GM19351 (cell line): Measurements from ENCODE around the gene SLC66A3.
"Not testable (repeated sequence)": the region's sequence is repeated elsewhere in the genome, so short reads cannot be mapped to it uniquely, and the experiment has no call there.

Experiments
- ATAC-seq: cut with Tn5 transposase; IDR thresholded peaks from one replicate; pipeline ENCODE4 v1.9.1; 2021; ENCODE audit warnings: mild to moderate bottlenecking, moderate library complexity; ENCODE audit not compliant: unreplicated experiment

The SLC66A3 gene

GRCh38 chr2:11161747-11162146, 6.5 kb downstream of the SLC66A3 start:
- no peak for ATAC-seq

- ATAC-seq, result no peak
Observed at GRCh38 chr2:11163439-11164317, 8.4 kb downstream of the SLC66A3 start.

DNA sequence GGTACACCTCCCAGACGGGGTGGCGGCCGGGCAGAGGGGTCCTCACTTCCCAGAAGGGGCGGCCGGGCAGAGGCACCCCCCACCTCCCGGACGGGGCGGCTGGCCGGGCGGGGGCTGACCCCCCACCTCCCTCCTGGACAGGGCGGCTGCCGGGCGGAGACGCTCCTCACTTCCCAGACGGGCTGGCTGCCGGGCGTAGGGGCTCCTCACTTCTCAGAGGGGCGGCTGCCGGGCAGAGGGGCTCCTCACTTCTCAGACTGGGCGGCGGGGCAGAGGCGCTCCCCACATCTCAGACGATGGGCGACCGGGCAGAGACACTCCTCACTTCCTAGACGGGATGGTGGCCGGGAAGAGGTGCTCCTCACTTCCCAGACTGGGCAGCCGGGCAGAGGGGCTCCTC, 9.8 kb downstream of the SLC66A3 start:
- not testable (repeated sequence) for ATAC-seq

DNA sequence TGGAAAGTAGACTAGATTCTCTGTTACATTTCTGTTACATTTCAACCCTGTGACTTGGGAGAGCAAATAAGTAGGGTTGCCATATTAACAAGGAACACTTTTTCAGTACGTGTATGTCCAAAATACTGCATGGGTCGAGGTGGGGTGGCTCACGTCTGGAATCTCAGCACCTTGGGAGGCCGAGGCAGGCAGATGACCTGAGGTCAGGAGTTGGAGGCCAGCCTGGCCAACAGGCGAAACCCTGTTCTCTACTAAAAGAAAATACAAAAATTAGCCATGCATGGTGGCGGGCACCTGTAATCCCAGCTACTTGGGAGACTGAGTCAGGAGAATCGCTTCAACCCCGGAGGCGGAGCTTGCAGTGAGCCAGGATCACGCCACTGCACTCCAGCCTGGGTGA, 11.2 kb downstream of the SLC66A3 start:
- no peak for ATAC-seq

DNA sequence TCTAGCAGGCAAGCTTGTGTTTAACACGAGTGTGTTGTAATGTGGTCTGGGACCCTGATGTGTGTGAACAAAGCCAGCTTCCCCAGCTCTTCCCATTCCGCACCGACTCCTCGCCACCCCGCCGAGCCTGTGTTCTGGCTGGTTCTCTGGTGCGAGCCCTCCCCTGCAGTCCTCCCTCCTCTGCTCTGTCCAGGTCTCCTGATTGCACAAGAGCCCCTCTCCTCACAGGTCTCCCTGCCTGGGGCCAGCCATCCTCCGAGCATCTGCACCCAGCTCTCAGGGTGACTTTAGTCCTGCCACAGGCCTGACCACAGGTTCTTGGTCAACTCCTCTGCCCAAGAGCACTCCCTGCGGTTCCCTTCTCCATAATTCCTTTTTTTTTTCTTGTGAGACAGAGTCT, 13.2 kb downstream of the SLC66A3 start:
- no peak for ATAC-seq

DNA sequence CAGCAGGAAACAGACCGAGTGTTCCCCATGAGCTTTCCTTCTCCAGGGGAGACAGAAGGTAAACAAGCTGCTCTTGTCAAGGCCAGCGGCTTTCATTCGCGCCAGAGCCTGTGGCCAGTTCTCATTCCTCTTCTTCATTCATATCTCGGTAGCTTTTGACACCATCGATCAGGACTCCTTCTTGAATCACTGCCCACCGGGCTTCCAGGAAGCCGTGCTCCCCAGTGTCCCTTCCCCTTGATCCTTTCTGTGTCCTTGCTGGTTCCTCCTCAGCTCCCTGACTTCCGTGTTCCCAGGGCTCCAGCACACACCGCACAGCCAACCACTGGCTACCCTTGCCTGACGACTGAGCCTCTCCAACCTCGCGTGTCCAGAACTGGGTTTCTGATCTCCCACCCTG, 14.1 kb downstream of the SLC66A3 start:
- no peak for ATAC-seq

DNA sequence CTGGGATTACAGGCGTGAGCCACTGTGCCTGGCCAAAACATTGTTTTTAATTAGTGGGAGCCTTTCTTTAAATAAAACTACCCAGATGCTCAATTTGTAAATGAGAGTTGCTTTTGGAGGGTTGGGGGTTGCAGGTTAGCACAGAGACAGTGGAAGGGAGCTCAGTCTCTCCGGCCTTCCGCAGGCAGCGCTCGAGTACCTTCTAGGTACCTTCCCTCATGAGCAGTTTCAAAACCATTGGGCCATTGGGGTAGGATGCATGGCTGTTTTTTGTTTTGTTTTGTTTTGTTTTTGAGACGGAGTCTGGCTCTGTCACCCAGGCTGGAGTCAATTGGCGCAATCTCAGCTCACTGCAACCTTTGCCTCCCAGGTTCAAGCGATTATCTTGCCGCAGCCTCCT, 19.0 kb downstream of the SLC66A3 start:
- ATAC-seq, result no peak

DNA sequence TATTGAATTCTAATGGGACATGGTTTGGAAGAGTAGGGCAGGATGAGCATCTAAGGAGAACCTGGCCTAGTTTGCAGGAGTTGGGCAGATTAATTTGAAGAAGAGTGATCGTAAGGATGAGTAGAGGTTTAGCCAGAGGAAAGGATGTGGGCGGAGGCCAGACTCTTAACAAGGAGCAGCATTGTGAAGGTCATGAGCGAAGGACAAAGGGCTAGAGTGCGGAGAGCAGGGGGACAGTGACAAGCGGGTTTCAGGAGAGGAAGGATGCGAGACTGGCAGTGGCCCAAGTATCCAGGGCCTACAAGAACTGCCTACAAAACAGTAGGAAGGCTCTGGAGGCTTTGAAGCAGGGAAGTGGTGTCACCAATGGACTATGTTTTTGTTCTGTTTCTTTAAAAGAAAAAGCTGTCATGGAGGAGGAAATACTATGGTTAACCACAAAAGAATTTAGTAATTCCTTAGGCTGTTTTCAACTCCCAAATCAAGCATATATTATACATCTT, 20.1 kb downstream of the SLC66A3 start:
- ATAC-seq, result no peak

DNA sequence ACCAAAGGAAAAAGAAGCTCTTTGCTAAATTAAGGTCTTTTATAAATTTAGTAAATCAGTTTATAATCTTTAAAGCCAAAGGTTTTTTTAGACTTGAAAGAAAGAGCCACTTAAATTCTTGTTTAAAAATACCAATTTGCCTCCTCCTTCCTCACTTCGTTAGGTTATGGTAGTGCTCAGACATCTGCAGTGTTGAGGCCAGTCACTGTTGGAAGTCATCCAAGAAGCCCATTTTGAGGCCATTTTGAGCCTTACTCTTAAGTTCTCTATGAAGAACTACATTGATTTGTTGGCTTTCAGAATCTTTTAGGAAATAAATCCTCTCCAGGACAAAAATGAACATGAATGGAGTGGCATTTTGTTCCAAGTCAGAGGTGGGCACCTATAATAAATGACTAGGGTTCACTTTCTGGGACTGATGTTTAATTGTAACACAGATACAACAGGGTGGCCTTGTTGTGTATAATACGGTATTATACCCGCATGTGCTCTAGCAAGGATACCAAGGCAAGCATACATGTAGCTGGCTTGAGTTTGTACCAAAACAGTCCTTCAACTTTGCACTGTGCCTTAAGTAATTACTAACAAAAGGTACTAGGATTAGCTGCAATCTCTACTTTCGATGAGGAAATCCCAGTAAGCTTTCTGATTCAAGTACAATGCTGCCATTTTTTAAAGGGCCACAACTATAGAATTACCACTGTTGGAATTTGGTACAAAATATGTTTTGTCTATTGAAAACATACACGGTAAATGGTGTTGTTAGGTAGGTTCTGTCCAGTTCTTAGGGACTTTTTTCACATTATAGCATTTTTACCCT, 22.8 kb downstream of the SLC66A3 start:
- ATAC-seq, result no peak

- ATAC-seq, result no peak
Observed at GRCh38 chr2:11179196-11179595, 23.9 kb downstream of the SLC66A3 start.

DNA sequence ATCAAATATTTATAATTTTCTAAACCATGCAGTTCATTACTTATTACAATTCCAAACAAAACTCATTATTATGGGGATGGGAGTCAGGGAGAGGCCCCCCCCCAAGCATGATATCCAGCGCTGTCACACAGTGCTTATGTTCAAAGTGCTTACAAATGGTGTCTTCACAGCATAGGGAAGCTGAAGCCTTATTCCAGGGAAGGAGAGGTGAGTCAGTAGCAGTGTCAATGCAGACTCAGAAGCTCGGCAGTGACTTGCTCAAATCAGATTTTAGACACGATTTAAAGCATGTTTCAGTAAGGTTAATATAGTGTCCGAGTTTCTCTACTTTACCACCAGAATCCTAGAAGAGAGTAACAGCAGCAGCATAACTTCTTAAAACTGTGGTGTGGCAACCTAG, 24.6 kb downstream of the SLC66A3 start:
- no peak for ATAC-seq

DNA sequence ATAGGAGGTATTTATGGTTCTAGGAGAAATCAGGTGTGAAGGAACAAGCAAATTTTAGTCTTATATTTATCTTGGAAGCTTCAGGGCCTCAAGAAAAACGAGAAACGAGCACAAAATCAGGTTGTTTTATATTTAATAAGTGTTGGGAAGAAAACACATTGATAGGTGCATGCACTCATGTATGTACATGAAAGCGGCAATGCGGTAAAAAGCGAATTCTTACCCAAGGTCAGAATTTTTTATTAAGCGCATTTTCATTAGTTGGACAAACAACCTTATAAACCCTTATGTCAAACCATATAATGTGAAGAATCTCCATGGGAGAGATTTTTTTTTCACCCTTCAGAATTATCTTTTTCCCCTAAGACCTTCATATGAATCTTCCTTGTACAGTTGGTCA, 25.4 kb downstream of the SLC66A3 start:
- no peak for ATAC-seq

- no peak for ATAC-seq
Observed at GRCh38 chr2:11182951-11183350, 27.7 kb downstream of the SLC66A3 start.

DNA sequence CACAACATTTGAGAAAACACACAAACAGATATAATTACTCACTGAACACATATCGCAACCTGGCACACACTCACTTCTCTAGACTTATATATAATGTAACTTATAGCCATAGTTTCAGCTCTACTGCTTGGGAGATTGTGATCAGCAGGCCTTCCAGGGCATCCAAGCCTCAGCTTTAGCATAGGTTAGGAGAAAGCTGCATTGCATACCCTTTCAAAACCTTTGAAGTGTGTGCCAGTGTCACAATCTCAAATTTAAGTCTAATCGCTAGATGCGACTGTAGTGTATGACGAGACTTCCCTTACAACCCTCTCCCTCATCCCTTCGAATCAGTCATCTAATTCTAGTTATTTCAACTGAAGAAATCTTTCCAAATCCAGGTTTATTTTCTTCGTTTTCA, 30.9 kb downstream of the SLC66A3 start:
- no peak for ATAC-seq

DNA sequence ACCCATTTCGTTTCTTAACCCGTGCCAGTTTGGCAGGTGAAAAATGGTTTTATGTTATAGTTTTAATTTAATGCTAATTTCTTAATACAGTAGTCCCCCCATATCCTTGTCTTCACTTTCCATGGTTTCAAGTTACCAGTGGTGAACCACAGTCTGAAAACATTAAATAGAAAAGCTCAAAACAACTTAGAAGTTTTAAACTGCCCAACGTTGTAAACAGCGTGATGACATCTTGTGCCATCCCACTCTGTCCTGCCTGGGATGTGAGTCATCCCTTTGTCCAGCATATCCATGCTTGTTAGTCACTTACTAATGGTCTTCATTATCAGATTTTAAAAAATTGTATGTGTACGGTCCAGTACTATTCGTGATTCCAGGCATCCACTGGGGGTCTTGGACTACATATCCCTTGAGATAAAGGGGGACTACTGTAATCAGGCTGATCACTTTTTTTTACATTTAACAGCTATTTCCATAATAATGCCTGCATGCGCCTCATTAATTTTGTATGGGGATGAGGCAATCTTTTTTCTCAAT, 31.9 kb downstream of the SLC66A3 start:
- ATAC-seq, result no peak

- ATAC-seq, result no peak
Observed at GRCh38 chr2:11187731-11188130, 32.5 kb downstream of the SLC66A3 start.

DNA sequence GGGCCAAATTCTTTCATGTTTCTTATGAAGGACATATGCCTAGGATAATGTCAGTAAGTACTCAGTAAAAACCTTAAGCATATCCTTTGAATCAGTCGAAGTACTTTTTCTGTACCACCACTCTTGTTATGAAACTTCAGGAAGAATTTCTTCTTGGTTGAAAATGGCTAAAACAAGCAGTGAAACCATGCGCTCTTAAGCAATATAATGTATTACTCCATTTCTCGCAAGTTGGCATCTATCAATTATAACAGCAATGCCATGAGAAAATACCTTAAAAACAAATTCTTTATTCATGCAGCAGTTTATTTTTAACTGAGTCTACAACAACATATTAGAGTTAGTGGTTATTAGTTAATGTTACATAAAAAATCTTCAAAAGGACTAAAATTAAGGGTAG, 41.0 kb downstream of the SLC66A3 start:
- ATAC-seq, result no peak

GRCh38 chr2:11200651-11201050, 45.4 kb downstream of the SLC66A3 start:
- no peak for ATAC-seq

DNA sequence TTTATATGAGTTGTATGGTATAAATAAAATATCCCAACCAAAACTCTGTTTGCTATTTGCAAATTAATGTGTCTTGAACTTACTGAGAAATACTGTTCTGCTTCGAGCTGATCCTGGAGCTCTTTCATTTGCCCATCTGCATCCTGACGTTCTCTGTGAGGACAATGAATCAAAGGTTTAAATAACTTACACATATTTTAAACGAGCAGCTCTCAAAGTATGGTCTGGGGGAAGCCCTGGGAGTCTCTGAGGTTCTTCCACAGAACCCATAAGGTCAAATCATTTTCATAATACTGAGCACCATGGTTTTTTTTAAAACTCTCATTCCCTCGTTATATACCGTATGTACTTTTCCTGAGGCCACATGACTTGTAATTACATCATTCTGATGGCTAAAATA, 46.7 kb downstream of the SLC66A3 start:
- ATAC-seq, result no peak

GRCh38 chr2:11203480-11203879, 48.2 kb downstream of the SLC66A3 start:
- ATAC-seq, result peak; percentile 95

DNA sequence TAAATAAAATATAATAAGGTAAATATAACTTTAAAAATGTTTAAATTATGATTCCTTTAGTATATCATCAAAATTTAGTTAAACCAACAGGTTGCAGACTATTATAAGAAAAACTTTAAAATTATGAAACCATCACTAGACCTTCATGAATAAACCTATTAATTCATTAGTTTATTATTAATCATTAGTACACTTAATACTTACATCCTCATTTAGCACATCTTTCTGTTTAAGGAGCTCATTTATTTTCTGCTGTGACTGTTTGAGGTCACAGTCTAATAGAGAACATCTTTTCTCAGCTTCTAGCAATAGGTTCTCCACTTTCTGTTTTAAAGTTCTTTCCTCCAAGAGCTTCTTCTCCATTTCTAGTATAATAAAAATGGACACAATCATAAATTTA, 52.8 kb downstream of the SLC66A3 start:
- ATAC-seq, result no peak

DNA sequence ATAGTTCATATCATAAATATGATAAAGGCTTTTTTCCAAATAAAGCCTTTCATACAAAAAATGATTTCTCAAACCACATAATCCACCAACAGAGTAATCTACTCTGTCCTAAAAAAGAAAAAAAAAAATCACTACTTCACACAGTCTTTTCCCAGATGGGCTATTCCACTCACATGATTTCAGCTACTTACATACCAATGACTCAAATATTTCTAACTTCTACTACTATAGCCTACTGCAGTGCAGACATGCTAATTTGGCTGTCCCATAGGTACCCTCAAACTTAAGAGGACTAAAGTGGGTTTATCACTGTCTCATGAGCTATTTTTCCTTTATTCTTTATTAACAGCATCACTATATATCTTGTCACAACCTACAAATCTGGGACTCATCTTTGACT, 57.4 kb downstream of the SLC66A3 start:
- no peak for ATAC-seq
